ENCODE results near the gene NECTIN1. TPM values are rescaled to one million over a fixed set of nuclear protein-coding genes. Genes with fewer than 3 reads are reported as not detected.

NECTIN1 gene
- total and polyA plus RNA-seq, 2 experiments from 2014 or later = 3.6 to 7.4 TPM

GRCh38 chr11:119645018-119645417, 84.0 kb downstream of the NECTIN1 start:
- TF ChIP-seq CTCF (IDR thresholded peaks at IDR 0.05; ENCODE audit: poor library complexity) (no peak), EZH2 (IDR thresholded peaks at IDR 0.05; ENCODE audit: borderline replicate concordance) (no peak), EZH2phosphoT487 (IDR thresholded peaks at IDR 0.05; ENCODE audit: low read depth, severe bottlenecking, unreplicated experiment) (no peak)
- no peak for DNase-seq (ENCODE audit: low spot score)
- H3K79me2 ChIP-seq = no peaks in the 10 kb centered on the region
- WGBS (ENCODE audit: low lambda C conversion rate, missing lambda C conversion rate) = 82% methylated on average over 5 of the region's 5 CpGs
- H3K27me3 ChIP-seq = no peaks in the 10 kb centered on the region
- H3K4me1 ChIP-seq (ENCODE audit: insufficient read depth) = no peaks in the 10 kb centered on the region
- no peaks in the 10 kb centered on the region for H3K9me2 ChIP-seq (replicated peaks; ENCODE audit: insufficient read depth)
- H3K9me3 ChIP-seq (ENCODE audit: low read depth) = no peaks in the 10 kb centered on the region
- H4K20me1 ChIP-seq (ENCODE audit: insufficient read depth, poor library complexity, severe bottlenecking) = no peaks in the 10 kb centered on the region
- no peak overlapping the region for H3K4me2 ChIP-seq
- no peak overlapping the region for H3K27ac ChIP-seq
- no peak overlapping the region for H3K4me3 ChIP-seq
- H2AFZ ChIP-seq = no peak overlapping the region
- no peaks in the 10 kb centered on the region for H3K36me3 ChIP-seq (replicated peaks; ENCODE audit: insufficient read depth, low read depth)

DNA sequence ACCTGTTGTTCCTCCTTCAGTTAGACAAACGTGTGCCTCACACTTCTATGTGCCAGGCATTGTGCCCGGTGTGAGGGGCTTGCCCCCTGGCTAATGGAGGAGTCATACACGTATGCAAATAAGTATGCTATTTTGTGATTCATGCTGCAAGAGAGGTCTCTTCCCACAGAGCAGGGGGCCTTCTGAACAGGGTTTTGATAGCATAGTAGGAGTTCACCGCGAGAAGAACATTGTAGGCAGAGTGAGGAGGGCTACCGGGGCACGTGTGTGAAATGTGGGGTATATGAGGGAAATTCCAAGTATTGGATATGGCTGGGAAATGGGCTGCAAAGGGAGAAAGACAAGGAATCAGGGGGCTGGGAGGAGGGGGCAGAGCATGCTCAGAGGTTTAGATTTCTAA, 84.5 kb downstream of the NECTIN1 start:
- Histone ChIP-seq H3K27ac (no peak overlapping the region), H3K9me3 (ENCODE audit: low read depth) (no peaks in the 10 kb centered on the region), H3K79me2 (no peaks in the 10 kb centered on the region), H3K36me3 (replicated peaks; ENCODE audit: insufficient read depth, low read depth) (no peaks in the 10 kb centered on the region), H2AFZ (no peak overlapping the region), H3K27me3 (no peaks in the 10 kb centered on the region), H3K4me3 (no peak overlapping the region), H3K9me2 (replicated peaks; ENCODE audit: insufficient read depth) (no peaks in the 10 kb centered on the region), H4K20me1 (ENCODE audit: insufficient read depth, poor library complexity, severe bottlenecking) (no peaks in the 10 kb centered on the region), H3K4me1 (ENCODE audit: insufficient read depth) (no peaks in the 10 kb centered on the region), H3K4me2 (no peak overlapping the region)
- no peak for TF ChIP-seq EZH2phosphoT487 (IDR thresholded peaks at IDR 0.05; ENCODE audit: low read depth, severe bottlenecking, unreplicated experiment)
- no peak for TF ChIP-seq CTCF (IDR thresholded peaks at IDR 0.05; ENCODE audit: poor library complexity)
- WGBS (ENCODE audit: low lambda C conversion rate, missing lambda C conversion rate) = 91% methylated on average over 7 of the region's 7 CpGs
- no peak for DNase-seq (ENCODE audit: low spot score)

DNA sequence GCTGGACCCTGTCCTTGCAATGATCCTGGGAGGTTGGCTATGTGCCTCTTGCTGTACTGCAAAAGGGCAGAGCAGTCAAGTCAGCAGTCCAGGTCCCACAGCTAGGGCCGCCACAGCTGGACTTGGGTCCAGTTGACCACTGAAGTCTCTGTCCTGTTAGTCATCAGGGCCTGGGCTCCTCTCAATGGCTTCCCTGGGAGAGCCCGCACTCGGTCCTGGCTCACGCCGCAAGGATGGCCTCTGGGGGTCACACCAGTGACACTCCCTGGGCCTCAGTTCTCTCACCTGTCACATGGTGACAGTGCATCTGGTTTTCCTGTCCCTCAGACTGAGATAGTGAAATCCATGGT, 85.1 kb downstream of the NECTIN1 start:
- TF ChIP-seq EZH2 (IDR thresholded peaks at IDR 0.05; ENCODE audit: borderline replicate concordance) (no peak), CTCF (IDR thresholded peaks at IDR 0.05; ENCODE audit: poor library complexity) (no peak), EZH2phosphoT487 (IDR thresholded peaks at IDR 0.05; ENCODE audit: low read depth, severe bottlenecking, unreplicated experiment) (no peak)
- WGBS (ENCODE audit: low lambda C conversion rate, missing lambda C conversion rate) = 92% methylated on average over 5 of the region's 5 CpGs
- no peak overlapping the region for H3K4me2 ChIP-seq
- H3K36me3 ChIP-seq (replicated peaks; ENCODE audit: insufficient read depth, low read depth) = no peaks in the 10 kb centered on the region
- no peaks in the 10 kb centered on the region for H3K9me3 ChIP-seq (ENCODE audit: low read depth)
- no peaks in the 10 kb centered on the region for H4K20me1 ChIP-seq (ENCODE audit: insufficient read depth, poor library complexity, severe bottlenecking)
- H3K79me2 ChIP-seq = no peaks in the 10 kb centered on the region
- H2AFZ ChIP-seq = no peak overlapping the region
- H3K27me3 ChIP-seq = no peaks in the 10 kb centered on the region
- no peaks in the 10 kb centered on the region for H3K4me1 ChIP-seq (ENCODE audit: insufficient read depth)
- H3K9me2 ChIP-seq (replicated peaks; ENCODE audit: insufficient read depth) = no peaks in the 10 kb centered on the region
- no peak overlapping the region for H3K4me3 ChIP-seq
- H3K27ac ChIP-seq = no peak overlapping the region
- no peak for DNase-seq (ENCODE audit: low spot score)
